Measurements from ENCODE around the gene NXN. TPM values are rescaled to one million over a fixed set of nuclear protein-coding genes. Genes with fewer than 3 reads are reported as not detected.

NXN gene
- total and polyA plus RNA-seq, 2 donors (not counting 1 experiment from before 2014, with no cell fraction given) = 0.04 to 0.17 TPM

DNA sequence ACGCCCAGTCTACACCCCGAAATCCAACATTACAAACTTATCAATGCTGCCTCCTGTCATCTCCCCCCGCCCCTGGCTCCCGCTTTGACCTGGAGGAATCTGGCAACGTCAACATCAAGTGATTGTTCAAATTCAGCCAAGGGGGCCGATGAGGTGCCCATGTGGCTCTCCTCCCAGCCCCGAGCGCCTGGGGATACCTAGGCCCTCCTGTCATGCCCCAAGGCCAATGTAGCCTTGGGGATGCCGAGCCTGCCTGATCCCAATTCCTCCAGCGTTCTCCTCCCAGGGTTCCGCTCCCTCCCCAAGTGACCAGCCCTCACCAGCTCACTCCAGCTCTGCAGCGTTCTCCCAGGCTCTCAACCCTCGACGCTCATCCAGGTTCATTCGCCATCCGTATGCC, 59.4 kb downstream of the NXN start:
- no peak for DNase-seq
- intact Hi-C loops (cut with micrococcal nuclease) = no loop called here
- ATAC-seq (ENCODE audit: low read depth) = no peak
- Mint-ChIP-seq H3K4me3 (no peak overlapping the region), H3K9me3 (ENCODE audit: insufficient read depth) (no peaks in the 10 kb centered on the region), H3K4me1 (no peaks in the 10 kb centered on the region), H3K27ac (no peak overlapping the region), H3K27me3 (no peaks in the 10 kb centered on the region)
- Histone ChIP-seq H3K9ac (ENCODE audit: low read length) (no peak overlapping the region), H3K4me1 (ENCODE audit: control insufficient read depth in 2 of 2, insufficient read depth in 2 of 2, low read length in 2 of 2) (no peaks in the 10 kb centered on the region), H3K4me2 (replicated peaks; ENCODE audit: low read depth, low read length, poor library complexity, severe bottlenecking) (no peak overlapping the region), H2AFZ (ENCODE audit: insufficient read depth, low read depth, low read length, poor library complexity, severe bottlenecking) (no peak overlapping the region), H3K9me3 (ENCODE audit: control extremely low read depth in 1 of 3, control insufficient read depth in 2 of 3, insufficient read depth in 1 of 3, low read length in 2 of 3) (no peaks in the 10 kb centered on the region), H4K20me1 (ENCODE audit: control insufficient read depth, insufficient read depth, low read length, poor library complexity, severe bottlenecking) (no peaks in the 10 kb centered on the region), H3K79me2 (ENCODE audit: control insufficient read depth, insufficient read depth, low read length) (no peaks in the 10 kb centered on the region), H3K27ac (ENCODE audit: low read length in 2 of 2) (no peak overlapping the region), H3K36me3 (replicated peaks in 1 of 2; ENCODE audit: control extremely low read depth in 1 of 2, control insufficient read depth in 1 of 2, extremely low read depth in 1 of 2, insufficient read depth in 2 of 2, low read length in 1 of 2) (no peaks in the 10 kb centered on the region), H3K4me3 (ENCODE audit: control extremely low read depth in 1 of 5, extremely low read depth in 1 of 5, insufficient read depth in 1 of 5, low read depth in 2 of 5, low read length in 4 of 5) (no peak overlapping the region), H3K27me3 (replicated peaks in 1 of 4; ENCODE audit: control extremely low read depth in 1 of 4, control insufficient read depth in 3 of 4, insufficient read depth in 4 of 4, low read length in 3 of 4) (no peaks in the 10 kb centered on the region)
- POLR2A ChIA-PET = no interaction called here
- WGBS (ENCODE audit: insufficient coverage) = 91% methylated on average over 16 of the region's 16 CpGs
- TF ChIP-seq, protein P1, sequence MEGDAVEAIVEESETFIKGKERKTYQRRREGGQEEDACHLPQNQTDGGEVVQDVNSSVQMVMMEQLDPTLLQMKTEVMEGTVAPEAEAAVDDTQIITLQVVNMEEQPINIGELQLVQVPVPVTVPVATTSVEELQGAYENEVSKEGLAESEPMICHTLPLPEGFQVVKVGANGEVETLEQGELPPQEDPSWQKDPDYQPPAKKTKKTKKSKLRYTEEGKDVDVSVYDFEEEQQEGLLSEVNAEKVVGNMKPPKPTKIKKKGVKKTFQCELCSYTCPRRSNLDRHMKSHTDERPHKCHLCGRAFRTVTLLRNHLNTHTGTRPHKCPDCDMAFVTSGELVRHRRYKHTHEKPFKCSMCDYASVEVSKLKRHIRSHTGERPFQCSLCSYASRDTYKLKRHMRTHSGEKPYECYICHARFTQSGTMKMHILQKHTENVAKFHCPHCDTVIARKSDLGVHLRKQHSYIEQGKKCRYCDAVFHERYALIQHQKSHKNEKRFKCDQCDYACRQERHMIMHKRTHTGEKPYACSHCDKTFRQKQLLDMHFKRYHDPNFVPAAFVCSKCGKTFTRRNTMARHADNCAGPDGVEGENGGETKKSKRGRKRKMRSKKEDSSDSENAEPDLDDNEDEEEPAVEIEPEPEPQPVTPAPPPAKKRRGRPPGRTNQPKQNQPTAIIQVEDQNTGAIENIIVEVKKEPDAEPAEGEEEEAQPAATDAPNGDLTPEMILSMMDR (IDR thresholded peaks at IDR 0.05) = no peak
- no peak for TF ChIP-seq EZH2 (IDR thresholded peaks at IDR 0.05; ENCODE audit: borderline replicate concordance, insufficient read depth, low read depth, low read length, poor library complexity, severe bottlenecking)
- CTCF ChIA-PET = no interaction called here

DNA sequence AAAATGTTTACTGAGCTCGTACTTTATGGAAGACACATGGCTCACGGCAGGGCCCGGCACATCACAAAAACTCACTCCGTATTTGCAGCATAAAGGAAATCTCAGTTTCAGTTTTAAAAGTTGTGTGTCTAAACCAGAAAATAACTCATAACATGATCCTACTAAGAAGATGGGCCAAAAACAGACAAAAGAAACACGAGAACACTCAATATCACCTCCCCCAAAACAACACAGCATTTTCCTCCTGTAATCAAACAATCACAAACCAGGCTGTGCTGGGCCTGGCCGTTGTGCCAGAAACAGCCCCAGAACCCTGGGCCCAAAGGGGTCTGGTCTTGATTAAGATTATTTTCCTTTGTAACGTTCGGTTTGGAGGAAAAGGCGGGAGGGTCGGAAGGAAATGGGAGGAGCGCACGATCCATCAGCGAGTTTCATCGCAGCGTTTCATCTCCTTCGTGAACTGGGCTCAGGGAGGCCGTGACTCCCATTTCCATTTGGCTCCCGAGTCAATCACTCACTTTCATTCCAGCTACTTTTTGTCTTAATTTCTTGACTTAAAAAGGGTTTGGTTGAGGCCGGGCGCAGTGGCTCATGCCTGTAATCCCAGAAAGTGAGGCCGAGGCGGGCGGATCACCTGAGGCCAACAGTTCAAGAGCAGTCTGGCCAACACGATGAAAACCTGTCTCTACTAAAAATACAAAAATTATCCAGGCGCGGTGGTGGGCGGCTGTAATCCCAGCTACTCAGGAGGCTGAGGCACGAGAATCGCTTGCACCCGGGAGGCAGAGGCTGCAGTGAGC, 61.4 kb downstream of the NXN start:
- Histone ChIP-seq H2AFZ (ENCODE audit: insufficient read depth, low read depth, low read length, poor library complexity, severe bottlenecking) (no peak overlapping the region), H3K9ac (ENCODE audit: low read length) (no peak overlapping the region), H3K27me3 (replicated peaks in 1 of 4; ENCODE audit: control extremely low read depth in 1 of 4, control insufficient read depth in 3 of 4, insufficient read depth in 4 of 4, low read length in 3 of 4) (peaks cover 0 to under 1% (median 0%) of the 10 kb centered on the region in 4 experiments), H3K79me2 (ENCODE audit: control insufficient read depth, insufficient read depth, low read length) (no peaks in the 10 kb centered on the region), H3K4me1 (ENCODE audit: control insufficient read depth in 2 of 2, insufficient read depth in 2 of 2, low read length in 2 of 2) (no peaks in the 10 kb centered on the region), H4K20me1 (ENCODE audit: control insufficient read depth, insufficient read depth, low read length, poor library complexity, severe bottlenecking) (no peaks in the 10 kb centered on the region), H3K9me3 (ENCODE audit: control extremely low read depth in 1 of 3, control insufficient read depth in 2 of 3, insufficient read depth in 1 of 3, low read length in 2 of 3) (no peaks in the 10 kb centered on the region), H3K4me2 (replicated peaks; ENCODE audit: low read depth, low read length, poor library complexity, severe bottlenecking) (no peak overlapping the region), H3K36me3 (replicated peaks in 1 of 2; ENCODE audit: control extremely low read depth in 1 of 2, control insufficient read depth in 1 of 2, extremely low read depth in 1 of 2, insufficient read depth in 2 of 2, low read length in 1 of 2) (no peaks in the 10 kb centered on the region), H3K27ac (ENCODE audit: low read length in 2 of 2) (no peak overlapping the region), H3K4me3 (ENCODE audit: control extremely low read depth in 1 of 5, extremely low read depth in 1 of 5, insufficient read depth in 1 of 5, low read depth in 2 of 5, low read length in 4 of 5) (no peak overlapping the region)
- 81% methylated on average over 18 of the region's 30 CpGs for WGBS (ENCODE audit: insufficient coverage)
- peaks cover 3% of the 10 kb centered on the region for H3K27me3 Mint-ChIP-seq
- H3K4me1 Mint-ChIP-seq = no peaks in the 10 kb centered on the region
- no peak for DNase-seq
- no peaks in the 10 kb centered on the region for H3K9me3 Mint-ChIP-seq (ENCODE audit: insufficient read depth)
- TF ChIP-seq, protein P1 (IDR thresholded peaks at IDR 0.05) = no peak
- no peak for TF ChIP-seq EZH2 (IDR thresholded peaks at IDR 0.05; ENCODE audit: borderline replicate concordance, insufficient read depth, low read depth, low read length, poor library complexity, severe bottlenecking)
- H3K27ac Mint-ChIP-seq = no peak overlapping the region
- no peak for ATAC-seq (ENCODE audit: low read depth)
- CTCF ChIA-PET = no interaction called here
- intact Hi-C loops (cut with micrococcal nuclease) = no loop called here
- POLR2A ChIA-PET = no interaction called here
- no peak overlapping the region for H3K4me3 Mint-ChIP-seq

Measured in B cell (primary cell).